Nephron (organoid): ENCODE data around the gene KRTAP5-7.
A peak's percentile ranks its signal among the peaks of the same experiment; 100 is the strongest.

Experiments
- H3K27ac Mint-ChIP-seq, 3 experiments: 2 replicates each; pipeline ENCODE4 v1.8.0; 2020; ENCODE audit warnings: mixed read lengths in 3 of 3, mild to moderate bottlenecking in 2 of 3, moderate library complexity in 1 of 3
- H3K27me3 Mint-ChIP-seq: 2 replicates; pipeline ENCODE4 v1.8.0; 2021; ENCODE audit warnings: low read depth, mild to moderate bottlenecking, moderate library complexity, mixed read lengths
- H3K36me3 Mint-ChIP-seq: 2 replicates; pipeline ENCODE4 v1.8.0; 2020; ENCODE audit warnings: low read depth, mixed read lengths
- H3K4me1 Mint-ChIP-seq: 2 replicates; pipeline ENCODE4 v1.8.0; 2020; ENCODE audit warnings: mixed read lengths
- H3K4me3 Mint-ChIP-seq, 3 experiments: 2 replicates each; pipeline ENCODE4 v1.8.0; 2020; ENCODE audit warnings: mild to moderate bottlenecking in 3 of 3, mixed read lengths in 3 of 3, moderate library complexity in 2 of 3
- H3K9me3 Mint-ChIP-seq: 2 replicates; pipeline ENCODE4 v1.8.0; 2020; ENCODE audit warnings: mixed read lengths
- CTCF ChIP-seq, 3 experiments: fragments of 200-600 bp; sonication (generic); IDR thresholded peaks; one replicate each; pipeline ENCODE4 v1.5.0; 2021; ENCODE audit warnings: antibody characterized with exemption in 3 of 3; ENCODE audit not compliant: unreplicated experiment in 3 of 3

KRTAP5-7 gene

GRCh38 chr11:71542382-71542781 is 15.3 kb downstream of the KRTAP5-7 start:
- H3K4me3 Mint-ChIP-seq: no peak overlapping the region
- TF ChIP-seq CTCF (IDR thresholded peaks at IDR 0.05; ENCODE audit: unreplicated experiment in 3 of 3): no peak
- peaks cover 11% of the 10 kb centered on the region for H3K27me3 Mint-ChIP-seq
- H3K36me3 Mint-ChIP-seq: peaks cover 4% of the 10 kb centered on the region
- H3K27ac Mint-ChIP-seq: no peak overlapping the region
- peaks cover 26% of the 10 kb centered on the region for H3K4me1 Mint-ChIP-seq
- peaks cover 10% of the 10 kb centered on the region for H3K9me3 Mint-ChIP-seq

- Mint-ChIP-seq H3K4me1 (peaks cover 26% of the 10 kb centered on the region), H3K9me3 (peaks cover 10% of the 10 kb centered on the region)
Observed at GRCh38 chr11:71542879-71543777, 16.1 kb downstream of the KRTAP5-7 start.

GRCh38 chr11:71543866-71544265 is 16.8 kb downstream of the KRTAP5-7 start:
- peaks cover 22% of the 10 kb centered on the region for H3K4me1 Mint-ChIP-seq
- peaks cover 11% of the 10 kb centered on the region for H3K27me3 Mint-ChIP-seq
- no peak for TF ChIP-seq CTCF (IDR thresholded peaks at IDR 0.05; ENCODE audit: unreplicated experiment in 3 of 3)
- H3K9me3 Mint-ChIP-seq: peaks cover 10% of the 10 kb centered on the region
- H3K4me3 Mint-ChIP-seq: no peak overlapping the region
- peaks cover 4% of the 10 kb centered on the region for H3K36me3 Mint-ChIP-seq
- H3K27ac Mint-ChIP-seq: no peak overlapping the region

More at GRCh38 chr11:71542879-71543777, 16.1 kb downstream of the KRTAP5-7 start:
- Mint-ChIP-seq H3K27ac (peak overlapping the region in 2 of 3 experiments; percentile 22 to 66), H3K27me3 (peaks cover 11% of the 10 kb centered on the region), H3K4me3 (no peak overlapping the region), H3K36me3 (peaks cover 4% of the 10 kb centered on the region)
- TF ChIP-seq CTCF (IDR thresholded peaks at IDR 0.05; ENCODE audit: unreplicated experiment in 3 of 3): no peak

GRCh38 chr11:71544525-71545214 is 17.6 kb downstream of the KRTAP5-7 start:
- Mint-ChIP-seq H3K27ac (peak overlapping the region in 1 of 3 experiments; percentile 49), H3K4me3 (no peak overlapping the region), H3K27me3 (peaks cover 6% of the 10 kb centered on the region), H3K36me3 (peaks cover 4% of the 10 kb centered on the region), H3K9me3 (peaks cover 10% of the 10 kb centered on the region), H3K4me1 (peaks cover 18% of the 10 kb centered on the region)
- TF ChIP-seq CTCF (IDR thresholded peaks at IDR 0.05; ENCODE audit: unreplicated experiment in 3 of 3): no peak

GRCh38 chr11:71545405-71545966 is 18.4 kb downstream of the KRTAP5-7 start:
- Mint-ChIP-seq H3K4me1 (peaks cover 18% of the 10 kb centered on the region), H3K4me3 (no peak overlapping the region), H3K36me3 (peaks cover 4% of the 10 kb centered on the region), H3K9me3 (peaks cover 10% of the 10 kb centered on the region), H3K27me3 (peaks cover 9% of the 10 kb centered on the region), H3K27ac (peak overlapping the region in 1 of 3 experiments; percentile 49)
- no peak for TF ChIP-seq CTCF (IDR thresholded peaks at IDR 0.05; ENCODE audit: unreplicated experiment in 3 of 3)
